Measurements from ENCODE around the gene NAMPT. TPM values are rescaled to one million over a fixed set of nuclear protein-coding genes. Genes with fewer than 3 reads are reported as not detected.
"Not testable (repeated sequence)": the region's sequence is repeated elsewhere in the genome, so short reads cannot be mapped to it uniquely, and the experiment has no call there.

The NAMPT gene
- total RNA-seq, 1 donor from 2014 or later, result 184 TPM

DNA sequence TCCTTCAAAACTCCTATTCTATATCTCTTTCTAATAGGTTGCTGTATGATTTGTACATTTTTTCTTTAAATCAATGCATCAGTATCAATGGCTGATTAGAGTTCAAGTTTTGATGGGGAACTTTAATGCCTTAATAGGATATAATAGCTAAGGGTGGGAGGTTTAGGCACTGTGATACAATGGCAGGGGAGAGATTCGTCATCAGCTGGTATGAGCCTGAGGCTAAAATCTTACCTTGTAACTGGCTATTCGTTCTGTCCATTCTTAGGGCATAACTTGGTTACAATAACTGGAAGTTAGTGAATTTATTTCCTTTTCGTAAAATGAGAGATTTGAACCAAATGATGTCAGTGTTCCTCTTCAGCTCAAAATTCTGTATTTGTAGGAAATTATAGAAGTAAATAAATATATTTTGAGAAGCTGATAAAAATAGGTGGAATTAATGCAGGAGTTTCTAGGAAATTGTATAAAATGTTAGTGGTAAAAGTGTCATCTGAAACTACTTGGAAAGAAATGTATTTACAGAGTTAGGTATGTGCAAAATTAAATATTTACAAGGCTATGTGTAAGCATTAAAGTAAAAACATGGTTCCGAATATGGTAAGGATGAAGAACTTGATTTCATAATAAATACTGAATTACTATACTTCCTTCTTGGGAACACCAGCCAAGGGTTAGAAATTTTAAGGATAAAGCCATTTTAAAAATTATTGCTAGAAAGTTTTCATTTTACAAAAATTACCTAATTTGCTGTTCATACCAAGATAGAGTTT, 27.5 kb upstream of the NAMPT start:
- Histone ChIP-seq H3K9me3 (no peaks in the 10 kb centered on the region), H3K27ac (no peak overlapping the region), H3K36me3 (no peaks in the 10 kb centered on the region), H3K27me3 (no peaks in the 10 kb centered on the region), H3K4me1 (no peaks in the 10 kb centered on the region), H3K4me3 (no peak overlapping the region)
- TF ChIP-seq, protein P1, sequence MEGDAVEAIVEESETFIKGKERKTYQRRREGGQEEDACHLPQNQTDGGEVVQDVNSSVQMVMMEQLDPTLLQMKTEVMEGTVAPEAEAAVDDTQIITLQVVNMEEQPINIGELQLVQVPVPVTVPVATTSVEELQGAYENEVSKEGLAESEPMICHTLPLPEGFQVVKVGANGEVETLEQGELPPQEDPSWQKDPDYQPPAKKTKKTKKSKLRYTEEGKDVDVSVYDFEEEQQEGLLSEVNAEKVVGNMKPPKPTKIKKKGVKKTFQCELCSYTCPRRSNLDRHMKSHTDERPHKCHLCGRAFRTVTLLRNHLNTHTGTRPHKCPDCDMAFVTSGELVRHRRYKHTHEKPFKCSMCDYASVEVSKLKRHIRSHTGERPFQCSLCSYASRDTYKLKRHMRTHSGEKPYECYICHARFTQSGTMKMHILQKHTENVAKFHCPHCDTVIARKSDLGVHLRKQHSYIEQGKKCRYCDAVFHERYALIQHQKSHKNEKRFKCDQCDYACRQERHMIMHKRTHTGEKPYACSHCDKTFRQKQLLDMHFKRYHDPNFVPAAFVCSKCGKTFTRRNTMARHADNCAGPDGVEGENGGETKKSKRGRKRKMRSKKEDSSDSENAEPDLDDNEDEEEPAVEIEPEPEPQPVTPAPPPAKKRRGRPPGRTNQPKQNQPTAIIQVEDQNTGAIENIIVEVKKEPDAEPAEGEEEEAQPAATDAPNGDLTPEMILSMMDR (IDR thresholded peaks at IDR 0.05), result no peak
- ATAC-seq (no peak), DNase-seq (no peak)
- intact Hi-C loops (cut with DNase I), result no loop called here

DNA sequence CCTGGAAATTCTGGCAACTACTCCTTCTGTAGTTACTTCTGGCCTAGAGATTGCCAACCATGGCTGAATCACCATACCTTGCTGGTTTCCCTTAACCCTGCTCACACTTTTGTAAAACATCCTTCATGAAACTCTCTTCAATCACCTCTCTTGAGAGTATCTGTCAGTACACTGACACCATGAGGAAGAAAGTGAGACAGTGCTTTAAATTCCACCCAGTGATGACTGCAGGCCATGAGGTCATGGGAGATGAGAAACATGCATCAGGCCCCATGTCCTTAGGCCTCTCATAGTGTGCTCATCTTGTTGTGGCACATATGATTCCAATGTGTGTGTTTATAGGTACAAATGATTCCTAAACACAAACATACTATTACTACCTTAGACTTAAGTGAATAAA, 24.6 kb upstream of the NAMPT start:
- TF ChIP-seq, protein P1 (IDR thresholded peaks at IDR 0.05), result no peak
- intact Hi-C loops (cut with DNase I), result no loop called here

DNA sequence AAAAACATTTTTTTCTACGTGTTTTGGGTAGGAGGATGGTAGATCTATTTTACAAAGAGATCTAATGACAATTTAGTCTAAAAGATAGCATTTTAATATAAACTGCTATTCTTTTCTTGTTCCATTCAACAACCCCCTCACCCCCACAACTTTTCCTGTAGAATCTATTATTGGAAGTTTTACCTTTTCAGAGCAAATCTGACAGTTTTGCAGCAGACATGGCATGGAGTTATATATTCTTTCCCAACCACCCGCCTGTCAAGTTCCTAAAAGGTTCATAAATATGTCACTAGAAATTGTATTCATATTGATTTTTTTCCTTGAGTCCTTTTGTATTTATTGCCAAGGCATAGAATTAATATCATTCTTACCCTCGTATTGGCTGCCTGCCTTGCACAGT, 21.5 kb upstream of the NAMPT start:
- DNase-seq (no peak), ATAC-seq (no peak)
- no peak overlapping the region for H3K4me3 ChIP-seq
- H3K27me3 ChIP-seq, result no peaks in the 10 kb centered on the region
- TF ChIP-seq, protein P1 (IDR thresholded peaks at IDR 0.05), result no peak
- no peaks in the 10 kb centered on the region for H3K36me3 ChIP-seq
- no peaks in the 10 kb centered on the region for H3K4me1 ChIP-seq
- no peaks in the 10 kb centered on the region for H3K9me3 ChIP-seq
- intact Hi-C loops (cut with DNase I), result no loop called here
- no peak overlapping the region for H3K27ac ChIP-seq

More for the DNA sequence above, 24.6 kb upstream of the NAMPT start:
- H3K4me1 ChIP-seq, result no peaks in the 10 kb centered on the region
- no peaks in the 10 kb centered on the region for H3K9me3 ChIP-seq
- no peaks in the 10 kb centered on the region for H3K27me3 ChIP-seq
- ATAC-seq, result no peak
- H3K36me3 ChIP-seq, result no peaks in the 10 kb centered on the region
- H3K4me3 ChIP-seq, result no peak overlapping the region
- no peak overlapping the region for H3K27ac ChIP-seq
- no peak for DNase-seq

DNA sequence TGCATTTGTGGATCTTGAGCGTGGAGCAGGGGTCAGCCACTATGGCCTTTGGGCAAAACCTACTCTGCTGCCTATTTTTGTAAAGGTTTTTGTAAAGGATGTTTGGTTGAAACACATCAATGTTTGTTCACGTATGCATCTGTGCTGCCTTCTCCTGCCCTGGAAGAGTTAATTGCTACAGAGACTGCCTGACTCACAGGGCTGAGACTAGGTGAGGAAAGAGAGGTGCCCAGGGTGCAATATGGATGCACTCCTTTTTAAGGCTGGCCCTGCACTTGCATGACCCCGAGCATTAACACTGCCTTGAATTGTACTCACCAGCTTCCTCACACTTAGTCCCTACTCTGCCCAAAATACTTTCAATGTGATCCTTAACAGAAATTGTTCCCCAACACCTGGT, 20.9 kb upstream of the NAMPT start:
- intact Hi-C loops (cut with DNase I), result no loop called here
- H3K9me3 ChIP-seq, result no peaks in the 10 kb centered on the region
- H3K4me3 ChIP-seq, result no peak overlapping the region
- H3K27ac ChIP-seq, result no peak overlapping the region
- no peak for ATAC-seq
- H3K4me1 ChIP-seq, result no peaks in the 10 kb centered on the region
- no peaks in the 10 kb centered on the region for H3K27me3 ChIP-seq
- no peak for DNase-seq
- TF ChIP-seq, protein P1 (IDR thresholded peaks at IDR 0.05), result no peak
- no peaks in the 10 kb centered on the region for H3K36me3 ChIP-seq

DNA sequence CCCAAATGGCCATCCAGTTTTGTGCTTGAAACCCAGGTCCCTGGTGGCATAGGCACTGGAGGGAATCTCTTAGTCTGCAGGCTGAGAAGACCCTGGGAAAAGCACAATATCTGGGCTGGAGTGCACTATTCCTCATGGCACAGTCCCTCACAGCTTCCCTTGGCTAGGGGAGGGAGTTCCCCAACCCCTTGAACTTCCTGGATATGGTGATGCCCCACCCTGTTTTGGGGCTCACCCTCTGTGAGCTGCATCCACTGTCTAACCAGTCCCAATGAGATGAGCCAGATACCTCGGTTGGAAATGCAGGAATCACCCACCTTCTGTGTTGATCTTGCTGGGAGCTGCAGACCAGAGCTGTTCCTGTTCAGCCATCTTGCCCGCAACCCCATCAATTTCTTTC, 19.8 kb upstream of the NAMPT start:
- H3K4me3 ChIP-seq, result no peak overlapping the region
- ATAC-seq, result no peak
- H3K27ac ChIP-seq, result no peak overlapping the region
- intact Hi-C loops (cut with DNase I), result no loop called here
- no peak for DNase-seq
- no peaks in the 10 kb centered on the region for H3K4me1 ChIP-seq
- no peaks in the 10 kb centered on the region for H3K9me3 ChIP-seq
- no peaks in the 10 kb centered on the region for H3K36me3 ChIP-seq
- TF ChIP-seq, protein P1 (IDR thresholded peaks at IDR 0.05), result no peak
- no peaks in the 10 kb centered on the region for H3K27me3 ChIP-seq

DNA sequence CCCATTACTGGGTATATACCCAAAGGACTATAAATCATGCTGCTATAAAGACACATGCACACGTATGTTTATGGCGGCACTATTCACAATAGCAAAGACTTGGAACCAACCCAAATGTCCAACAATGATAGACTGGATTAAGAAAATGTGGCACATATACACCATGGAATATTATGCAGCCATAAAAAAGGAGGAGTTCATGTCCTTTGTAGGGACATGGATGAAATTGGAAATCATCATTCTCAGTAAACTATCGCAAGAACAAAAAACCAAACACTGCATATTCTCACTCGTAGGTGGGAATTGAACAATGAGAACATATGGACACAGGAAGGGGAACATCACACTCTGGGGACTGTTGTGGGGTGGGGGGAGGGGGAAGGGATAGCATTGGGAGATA, 13.8 kb upstream of the NAMPT start:
- DNase-seq, H3K9me3 ChIP-seq, H3K27me3 ChIP-seq, H3K27ac ChIP-seq, H3K4me1 ChIP-seq, H3K36me3 ChIP-seq, H3K4me3 ChIP-seq, ATAC-seq: not testable (repeated sequence)
- intact Hi-C loops (cut with DNase I), result loop anchor here (10.0 kb wide), 1 partner anchor 156 kb away; no protein-coding TSS in a partner anchor

DNA sequence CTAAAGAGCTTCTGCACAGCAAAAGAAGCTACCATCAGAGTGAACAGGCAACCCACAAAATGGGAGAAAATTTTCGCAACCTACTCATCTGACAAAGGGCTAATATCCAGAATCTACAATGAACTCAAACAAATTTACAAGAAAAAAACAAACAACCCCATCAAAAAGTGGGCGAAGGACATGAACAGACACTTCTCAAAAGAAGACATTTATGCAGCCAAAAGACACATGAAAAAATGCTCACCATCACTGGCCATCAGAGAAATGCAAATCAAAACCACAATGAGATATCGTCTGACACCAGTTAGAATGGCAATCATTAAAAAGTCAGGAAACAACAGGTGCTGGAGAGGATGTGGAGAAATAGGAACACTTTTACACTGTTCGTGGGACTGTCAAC, 13.4 kb upstream of the NAMPT start:
- not testable (repeated sequence) for H3K4me1 ChIP-seq, H3K27me3 ChIP-seq, DNase-seq, H3K36me3 ChIP-seq, H3K27ac ChIP-seq, H3K9me3 ChIP-seq, H3K4me3 ChIP-seq, ATAC-seq
- intact Hi-C loops (cut with DNase I), result loop anchor here (10.0 kb wide), 1 partner anchor 157 kb away; no protein-coding TSS in a partner anchor

All from upper lobe of right lung (tissue), 1 donor.